Stimulated activated naive CD8-positive, alpha-beta T cell treated with anti-CD3 and anti-CD28 coated beads, Interleukin-15, amount 100 ng/mL, for 72 hours (primary cell): ENCODE measurements around the gene GAPVD1.
"Not testable (repeated sequence)": the region's sequence is repeated elsewhere in the genome, so short reads cannot be mapped to it uniquely, and the experiment has no call there.

ENCODE experiments used
- ATAC-seq: fragments of 150-1000 bp; cut with Tn5 transposase; 2 replicates; pipeline ENCODE4 v1.10.0; 2021; ENCODE audit warnings: mild to moderate bottlenecking, moderate library complexity
- DNase-seq, 2 donors: peaks; one replicate each; pipeline ENCODE4 v3.0.0; 2021 to 2022
- H3K27ac Mint-ChIP-seq, 2 donors: one replicate each; pipeline ENCODE4 v1.8.0; 2022; ENCODE audit warnings: mild to moderate bottlenecking in 2 of 2, mixed read lengths in 2 of 2, moderate library complexity in 2 of 2
- H3K27me3 Mint-ChIP-seq: one replicate; pipeline ENCODE4 v1.8.0; 2022; ENCODE audit warnings: mixed read lengths
- H3K4me1 Mint-ChIP-seq: one replicate; pipeline ENCODE4 v1.8.0; 2022; ENCODE audit warnings: mild to moderate bottlenecking, mixed read lengths
- H3K4me3 Mint-ChIP-seq, 2 donors: one replicate each; pipeline ENCODE4 v1.8.0; 2022; ENCODE audit warnings: mild to moderate bottlenecking in 2 of 2, mixed read lengths in 2 of 2, moderate library complexity in 1 of 2
- H3K9me3 Mint-ChIP-seq, 2 donors: one replicate each; pipeline ENCODE4 v1.8.0; 2022; ENCODE audit warnings: mixed read lengths in 2 of 2

GAPVD1 gene

GRCh38 chr9:125396799-125397198 lies 135.2 kb downstream of the GAPVD1 start:
- Mint-ChIP-seq H3K9me3 (no peaks in the 10 kb centered on the region), H3K4me3 (no peak overlapping the region), H3K27me3 (no peaks in the 10 kb centered on the region), H3K27ac (no peak overlapping the region), H3K4me1 (peaks cover 6% of the 10 kb centered on the region)
- DNase-seq (no peak), ATAC-seq (no peak)

GRCh38 chr9:125397736-125398135 lies 136.1 kb downstream of the GAPVD1 start:
- Mint-ChIP-seq H3K4me3 (no peak overlapping the region), H3K27me3 (no peaks in the 10 kb centered on the region), H3K4me1 (peaks cover 6% of the 10 kb centered on the region), H3K9me3 (no peaks in the 10 kb centered on the region), H3K27ac (no peak overlapping the region)
- ATAC-seq (no peak), DNase-seq (no peak)

- no peak overlapping the region for H3K27ac Mint-ChIP-seq
- ATAC-seq (no peak), DNase-seq (no peak)
- no peaks in the 10 kb centered on the region for H3K27me3 Mint-ChIP-seq
- peaks cover 6% of the 10 kb centered on the region for H3K4me1 Mint-ChIP-seq
- no peaks in the 10 kb centered on the region for H3K9me3 Mint-ChIP-seq
- H3K4me3 Mint-ChIP-seq = no peak overlapping the region
Observed at GRCh38 chr9:125398243-125398642, 136.6 kb downstream of the GAPVD1 start.

GRCh38 chr9:125399165-125399564 lies 137.5 kb downstream of the GAPVD1 start:
- Mint-ChIP-seq H3K9me3 (no peaks in the 10 kb centered on the region), H3K27me3 (no peaks in the 10 kb centered on the region), H3K4me1 (peaks cover 6% of the 10 kb centered on the region), H3K4me3 (no peak overlapping the region), H3K27ac (no peak overlapping the region)
- no peak for ATAC-seq
- no peak for DNase-seq

GRCh38 chr9:125399666-125400065 lies 138.0 kb downstream of the GAPVD1 start:
- Mint-ChIP-seq H3K27me3 (no peaks in the 10 kb centered on the region), H3K4me1 (peaks cover 6% of the 10 kb centered on the region), H3K27ac (no peak overlapping the region), H3K4me3 (no peak overlapping the region), H3K9me3 (no peaks in the 10 kb centered on the region)
- ATAC-seq (no peak), DNase-seq (no peak)

GRCh38 chr9:125400232-125400631 lies 138.6 kb downstream of the GAPVD1 start:
- H3K4me3 Mint-ChIP-seq, H3K9me3 Mint-ChIP-seq, DNase-seq, H3K4me1 Mint-ChIP-seq, H3K27me3 Mint-ChIP-seq, ATAC-seq: not testable (repeated sequence)
- H3K27ac Mint-ChIP-seq = peak overlapping the region in 1 of 2 donors; percentile 4

GRCh38 chr9:125400725-125401716 lies 139.4 kb downstream of the GAPVD1 start:
- Mint-ChIP-seq H3K4me1 (peaks cover 6% of the 10 kb centered on the region), H3K4me3 (no peak overlapping the region), H3K27me3 (no peaks in the 10 kb centered on the region), H3K9me3 (no peaks in the 10 kb centered on the region), H3K27ac (no peak overlapping the region)
- DNase-seq (no peak), ATAC-seq (no peak)

- ATAC-seq (no peak), DNase-seq (no peak)
- Mint-ChIP-seq H3K27me3 (peaks cover 35% of the 10 kb centered on the region), H3K4me1 (peaks cover 22% of the 10 kb centered on the region), H3K9me3 (no peaks in the 10 kb centered on the region), H3K4me3 (no peak overlapping the region), H3K27ac (no peak overlapping the region)
Observed at GRCh38 chr9:125404733-125405132, 143.1 kb downstream of the GAPVD1 start.

- Mint-ChIP-seq H3K9me3 (no peaks in the 10 kb centered on the region), H3K27me3 (peaks cover 46% of the 10 kb centered on the region), H3K4me3 (no peak overlapping the region), H3K27ac (no peak overlapping the region), H3K4me1 (peaks cover 28% of the 10 kb centered on the region)
- DNase-seq = no peak
- ATAC-seq = no peak
Observed at GRCh38 chr9:125405938-125406809, 144.5 kb downstream of the GAPVD1 start.

- no peak overlapping the region for H3K27ac Mint-ChIP-seq
- no peaks in the 10 kb centered on the region for H3K9me3 Mint-ChIP-seq
- peaks cover 28% of the 10 kb centered on the region for H3K4me1 Mint-ChIP-seq
- ATAC-seq (no peak), DNase-seq (no peak)
- H3K27me3 Mint-ChIP-seq = peaks cover 52% of the 10 kb centered on the region
- peak overlapping the region in 1 of 2 donors; percentile 86 for H3K4me3 Mint-ChIP-seq
Observed at GRCh38 chr9:125406810-125407087, 145.1 kb downstream of the GAPVD1 start.

GRCh38 chr9:125407432-125407973 lies 145.9 kb downstream of the GAPVD1 start:
- DNase-seq = no peak
- peak; percentile 2 for ATAC-seq
- peaks cover 57% of the 10 kb centered on the region for H3K27me3 Mint-ChIP-seq
- H3K9me3 Mint-ChIP-seq = no peaks in the 10 kb centered on the region
- H3K4me3 Mint-ChIP-seq = peak overlapping the region; percentile 69 to 86
- peaks cover 28% of the 10 kb centered on the region for H3K4me1 Mint-ChIP-seq
- no peak overlapping the region for H3K27ac Mint-ChIP-seq

- DNase-seq = peak; percentile 68 to 78
- ATAC-seq = peak; percentile 79
- H3K4me3 Mint-ChIP-seq = peak overlapping the region; percentile 69 to 86
- no peaks in the 10 kb centered on the region for H3K9me3 Mint-ChIP-seq
- H3K27me3 Mint-ChIP-seq = peaks cover 57% of the 10 kb centered on the region
- no peak overlapping the region for H3K27ac Mint-ChIP-seq
- peaks cover 28% of the 10 kb centered on the region for H3K4me1 Mint-ChIP-seq
Observed at GRCh38 chr9:125407974-125408900, 146.6 kb downstream of the GAPVD1 start.

- peak overlapping the region; percentile 69 to 86 for H3K4me3 Mint-ChIP-seq
- H3K4me1 Mint-ChIP-seq = peaks cover 28% of the 10 kb centered on the region
- DNase-seq = no peak
- peaks cover 57% of the 10 kb centered on the region for H3K27me3 Mint-ChIP-seq
- no peaks in the 10 kb centered on the region for H3K9me3 Mint-ChIP-seq
- ATAC-seq = peak; percentile 35
- H3K27ac Mint-ChIP-seq = no peak overlapping the region
Observed at GRCh38 chr9:125409217-125409636, 147.6 kb downstream of the GAPVD1 start.

- Mint-ChIP-seq H3K27me3 (peaks cover 57% of the 10 kb centered on the region), H3K9me3 (no peaks in the 10 kb centered on the region), H3K4me1 (peaks cover 28% of the 10 kb centered on the region), H3K27ac (no peak overlapping the region), H3K4me3 (peak overlapping the region; percentile 1 to 13)
- ATAC-seq (no peak), DNase-seq (peak in 1 of 2 donors; percentile 41)
Observed at GRCh38 chr9:125409637-125410521, 148.3 kb downstream of the GAPVD1 start.
